ENCODE data around the gene RPAIN. TPM values are rescaled to one million over a fixed set of nuclear protein-coding genes. Genes with fewer than 3 reads are reported as not detected.
A peak's percentile ranks its signal among the peaks of the same experiment; 100 is the strongest.

Gene RPAIN, protein sequence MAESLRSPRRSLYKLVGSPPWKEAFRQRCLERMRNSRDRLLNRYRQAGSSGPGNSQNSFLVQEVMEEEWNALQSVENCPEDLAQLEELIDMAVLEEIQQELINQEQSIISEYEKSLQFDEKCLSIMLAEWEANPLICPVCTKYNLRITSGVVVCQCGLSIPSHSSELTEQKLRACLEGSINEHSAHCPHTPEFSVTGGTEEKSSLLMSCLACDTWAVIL
- total RNA-seq: 72.4 and 85.9 TPM in 2 replicates
- polyA plus RNA-seq (2012): 47.0 TPM

DNA sequence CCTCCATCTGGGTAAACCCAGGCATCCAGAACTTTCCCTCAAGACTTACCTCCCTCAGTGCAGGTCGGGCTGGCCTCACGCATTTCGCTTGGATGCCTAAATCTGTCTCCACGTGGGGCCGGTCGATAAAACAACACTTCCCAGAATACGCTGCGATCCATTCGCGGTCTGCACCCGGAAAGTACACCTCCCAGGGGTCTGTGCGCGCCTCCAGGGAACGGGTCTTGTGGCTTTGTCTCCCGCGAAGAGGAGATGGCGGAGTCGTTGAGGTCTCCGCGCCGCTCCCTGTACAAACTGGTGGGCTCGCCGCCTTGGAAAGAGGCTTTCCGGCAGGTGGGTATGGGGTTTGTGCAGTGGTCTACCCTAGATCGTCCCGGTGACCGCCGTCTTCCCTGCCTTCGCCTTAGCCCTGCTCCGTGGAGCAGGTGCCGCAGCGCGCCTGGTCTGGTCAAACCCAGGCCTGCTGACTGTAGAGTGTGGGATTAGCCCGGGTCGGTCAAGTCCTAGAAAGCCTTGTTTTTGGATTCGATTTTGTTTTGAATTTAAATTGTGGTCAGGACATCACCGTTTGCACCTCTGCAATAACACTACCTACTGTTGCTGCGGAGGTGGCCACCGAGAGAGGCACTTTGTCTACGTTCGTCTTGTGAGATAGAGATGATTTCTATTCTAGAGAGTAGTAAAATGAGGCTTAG, at the start of gene RPAIN:
RPAIN (plus strand) TSS at position 224 of the 695 bp plus-strand sequence; CDS start at position 253, 29 bp downstream.
- peak; percentile 94 for DNase-seq (ENCODE audit: low read depth)

DNA sequence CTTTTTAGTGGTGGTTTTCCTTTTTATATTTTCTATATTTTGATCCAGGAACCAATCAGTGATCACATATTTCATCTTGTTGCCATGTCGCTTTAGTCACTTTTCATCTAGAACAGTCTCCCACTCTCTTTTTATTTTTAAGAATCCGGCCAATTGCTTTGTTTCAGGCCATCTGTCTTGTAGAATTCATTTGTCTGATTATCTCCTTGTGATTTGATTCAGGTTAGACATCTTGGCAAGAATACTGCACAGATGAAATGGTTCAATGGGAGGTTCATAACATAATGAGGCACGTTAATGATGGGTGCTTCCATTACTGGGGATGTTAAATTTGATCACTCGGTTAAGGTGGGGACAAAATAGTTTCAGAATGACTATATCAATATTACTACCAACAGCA, 49.6 kb upstream of the RPAIN start:
- DNase-seq (ENCODE audit: low read depth): no peak

DNA sequence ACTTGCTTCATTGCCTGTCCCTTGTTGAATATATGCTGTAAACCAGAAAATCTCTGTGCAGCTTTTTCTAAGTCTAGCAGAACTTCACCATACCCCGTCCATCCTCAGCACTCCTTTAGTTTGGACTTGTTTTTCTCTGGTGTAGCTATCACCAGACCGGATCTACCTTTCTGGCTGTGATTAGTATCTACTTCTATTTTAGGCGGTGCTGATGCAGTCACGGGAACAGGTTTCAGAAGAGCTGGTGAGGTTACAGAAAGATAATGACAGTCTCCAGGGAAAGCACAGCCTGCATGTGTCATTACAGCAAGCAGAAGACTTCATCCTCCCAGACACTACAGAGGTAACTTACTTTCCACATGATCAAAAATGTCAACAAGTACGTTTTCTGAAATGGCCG, 46.9 kb upstream of the RPAIN start:
- DNase-seq (ENCODE audit: low read depth): no peak

DNA sequence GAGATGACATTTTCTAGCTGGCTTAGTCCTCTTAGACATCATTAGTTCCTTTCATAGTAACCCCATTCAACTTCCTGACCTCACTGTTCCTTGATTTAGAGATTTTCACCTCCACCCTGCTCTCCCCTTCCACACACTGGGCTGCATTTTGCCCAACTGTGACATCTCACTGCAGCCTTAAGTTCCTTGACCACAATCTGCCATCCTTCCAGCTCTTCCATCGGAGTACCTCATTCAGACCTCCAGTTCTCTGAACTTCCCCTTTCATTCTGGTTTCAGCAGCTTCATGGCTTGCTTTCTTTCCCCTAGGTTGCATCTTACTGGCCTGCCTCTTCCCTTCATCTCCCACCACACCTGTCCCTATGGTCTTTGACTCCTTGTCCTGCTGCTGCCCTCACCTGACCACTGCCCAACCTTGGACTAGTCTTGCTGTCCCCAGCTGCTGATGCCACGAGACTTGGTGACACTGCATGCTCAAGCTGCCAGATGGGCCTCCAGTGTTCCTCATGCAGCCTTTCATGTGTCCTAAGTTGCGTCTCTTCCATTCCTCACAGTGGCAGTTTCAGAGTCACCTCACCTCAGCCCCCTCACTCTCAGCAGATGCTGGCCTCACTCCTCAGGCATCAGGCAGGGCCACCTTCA, 41.3 kb upstream of the RPAIN start:
- DNase-seq (ENCODE audit: low read depth): no peak

DNA sequence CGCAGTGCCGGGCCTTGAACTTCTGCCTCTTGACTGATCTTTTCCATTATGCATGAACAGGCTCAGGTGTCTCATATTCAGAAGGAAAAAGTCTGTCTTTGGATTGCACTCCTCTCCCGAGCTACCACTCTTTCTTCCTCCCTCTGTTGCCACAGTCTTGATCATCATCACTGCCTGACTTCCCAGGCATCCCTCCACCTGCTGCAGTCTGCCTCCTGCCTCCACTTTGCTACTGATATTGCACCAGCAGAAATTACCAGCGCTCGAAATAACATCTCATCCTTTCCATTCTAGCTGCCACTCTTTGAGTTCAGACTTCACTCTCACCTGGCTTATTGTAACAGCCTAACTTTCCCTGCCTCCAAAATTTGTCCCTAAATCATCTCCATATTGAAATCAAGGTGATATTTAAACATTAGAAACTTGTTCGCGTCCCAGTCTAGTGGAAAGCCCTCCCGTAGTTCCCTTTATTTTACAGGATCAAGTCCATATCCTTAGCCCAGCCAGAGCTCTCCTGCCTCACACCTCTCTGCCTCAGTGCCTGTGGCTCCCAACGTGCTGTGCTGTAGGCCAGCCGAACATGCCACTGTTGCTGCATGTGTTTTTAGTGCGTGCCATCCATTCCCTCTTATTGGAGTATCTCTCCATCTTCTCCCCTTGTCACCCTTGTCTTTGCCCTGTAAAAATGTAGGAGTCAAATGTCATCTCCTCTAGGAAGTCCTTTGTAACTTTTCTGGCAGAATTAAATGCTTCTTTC, 40.5 kb upstream of the RPAIN start:
- no peak for DNase-seq (ENCODE audit: low read depth)

DNA sequence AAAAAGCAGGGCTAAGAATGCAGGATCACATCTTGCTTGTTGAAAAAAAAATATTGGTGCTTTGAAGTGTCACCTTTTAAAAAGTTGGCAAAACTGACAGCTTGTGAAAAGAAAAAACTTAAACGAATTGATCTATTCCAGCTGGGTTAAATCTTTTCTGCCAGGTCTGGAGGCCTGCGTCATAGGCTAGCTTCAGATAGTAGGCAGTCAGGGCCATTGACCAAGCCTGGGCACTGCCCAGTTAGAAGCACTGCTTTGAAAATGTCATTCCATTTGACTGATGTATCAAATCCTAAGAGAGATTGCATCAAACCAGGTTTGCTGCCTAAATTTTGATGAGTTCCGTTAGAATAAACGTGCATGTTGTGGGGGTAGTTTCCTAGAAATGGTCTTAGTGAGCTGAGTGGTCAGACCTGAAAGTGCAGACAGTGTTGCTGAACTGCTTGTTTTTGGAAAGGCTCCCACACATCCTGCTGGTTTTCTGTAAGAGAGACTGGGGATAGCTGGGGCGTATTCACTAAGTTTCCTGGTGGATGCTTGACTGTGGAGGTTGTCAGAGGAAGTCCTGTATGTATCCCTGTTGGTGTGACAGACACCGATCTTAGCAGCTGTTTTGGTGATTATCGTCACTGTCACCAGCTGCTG, 39.4 kb upstream of the RPAIN start:
- DNase-seq (ENCODE audit: low read depth): no peak

DNA sequence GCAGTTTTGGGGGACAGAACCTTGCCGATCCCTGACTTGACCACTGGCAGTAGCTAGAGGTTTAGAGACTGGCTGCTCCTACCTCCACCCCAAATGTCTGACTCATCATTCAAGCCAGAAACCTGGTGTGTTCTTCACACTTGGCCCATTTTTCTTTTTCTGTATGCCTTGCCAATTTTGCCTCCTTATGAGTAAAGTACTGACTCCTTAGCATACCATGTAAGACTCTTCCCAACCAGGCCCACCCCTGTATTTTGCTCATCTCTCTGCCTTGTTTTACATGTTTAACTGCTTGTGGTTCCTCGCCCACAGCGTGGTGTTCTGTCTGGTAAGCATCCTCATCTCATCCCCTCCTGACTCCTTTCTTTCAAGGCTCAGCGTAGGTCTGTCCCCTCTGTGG, 38.4 kb upstream of the RPAIN start:
- DNase-seq (ENCODE audit: low read depth): no peak

DNA sequence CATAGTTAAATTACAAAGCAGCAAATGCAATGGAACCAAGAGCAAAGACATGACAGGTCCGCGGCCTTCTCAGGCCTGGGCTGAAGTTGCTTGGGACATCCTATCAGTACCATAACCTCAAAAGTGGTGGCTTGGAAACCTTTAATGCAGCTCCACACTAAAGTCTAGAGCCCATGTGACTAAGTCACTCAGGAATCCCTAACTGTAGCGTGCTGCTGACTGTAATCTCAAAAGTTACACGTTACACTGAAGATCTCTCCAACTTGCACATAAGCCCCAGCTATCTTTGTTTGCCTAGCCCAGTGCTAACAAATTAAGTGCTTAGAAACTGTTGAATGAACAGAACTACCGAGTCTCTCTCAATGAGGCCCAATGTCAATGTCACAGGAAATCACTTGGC, 28.3 kb upstream of the RPAIN start:
- no peak for DNase-seq (ENCODE audit: low read depth)

DNA sequence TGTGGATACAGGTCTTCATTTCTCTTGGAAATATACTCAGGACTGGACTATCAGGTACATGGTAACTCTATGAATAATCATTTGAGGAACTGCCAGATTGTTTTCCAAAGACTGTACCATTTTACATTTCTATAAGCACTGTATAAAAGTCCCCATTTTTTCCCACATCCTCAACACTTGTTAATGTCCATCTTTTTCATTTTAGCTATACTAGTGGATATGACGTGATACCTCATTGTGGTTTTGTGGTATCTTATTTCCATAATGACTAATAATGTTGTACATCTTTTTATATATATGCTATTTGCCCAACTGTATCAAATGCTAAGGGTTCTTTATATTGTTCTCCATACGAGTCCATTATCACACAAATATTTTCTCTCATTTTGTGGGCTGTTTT, 23.4 kb upstream of the RPAIN start:
- no peak for DNase-seq (ENCODE audit: low read depth)

DNA sequence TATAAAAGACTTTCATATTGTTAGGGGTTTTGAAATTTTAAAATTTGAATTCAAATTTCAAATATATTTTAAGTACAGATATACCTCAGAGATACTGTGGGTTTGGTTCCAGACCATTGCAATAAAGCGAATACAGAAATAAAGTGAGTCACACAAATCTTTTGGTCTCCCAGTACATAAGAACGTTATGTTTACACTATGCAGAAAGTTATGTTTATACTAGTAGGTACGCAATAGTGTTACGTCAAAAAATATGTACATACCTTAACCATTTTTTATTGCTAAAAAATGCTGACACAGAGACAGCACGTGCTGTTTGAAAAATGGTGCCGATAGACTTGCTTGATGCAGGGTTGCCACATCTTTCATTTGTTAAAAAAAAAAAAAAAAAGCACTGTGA, 20.2 kb upstream of the RPAIN start:
- no peak for DNase-seq (ENCODE audit: low read depth)

DNA sequence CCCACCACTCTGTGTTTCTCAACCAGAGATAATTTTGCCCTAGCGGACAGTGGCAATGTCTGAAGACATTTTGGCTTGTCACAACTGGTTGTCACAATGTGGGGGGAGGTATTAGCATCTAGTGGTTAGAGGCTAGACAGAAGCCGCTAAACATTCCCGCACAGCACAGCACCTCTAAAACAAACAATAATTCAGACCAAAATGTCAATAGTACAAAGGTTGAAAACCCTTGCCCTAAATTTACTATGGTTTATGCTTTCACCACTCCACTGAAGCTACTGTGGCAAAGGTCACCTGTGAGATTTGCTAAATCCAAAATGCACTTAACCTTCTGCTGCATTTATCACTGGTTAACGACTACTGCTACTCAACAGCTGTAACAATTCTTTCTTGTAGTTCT, 14.6 kb upstream of the RPAIN start:
- no peak for DNase-seq (ENCODE audit: low read depth)

DNA sequence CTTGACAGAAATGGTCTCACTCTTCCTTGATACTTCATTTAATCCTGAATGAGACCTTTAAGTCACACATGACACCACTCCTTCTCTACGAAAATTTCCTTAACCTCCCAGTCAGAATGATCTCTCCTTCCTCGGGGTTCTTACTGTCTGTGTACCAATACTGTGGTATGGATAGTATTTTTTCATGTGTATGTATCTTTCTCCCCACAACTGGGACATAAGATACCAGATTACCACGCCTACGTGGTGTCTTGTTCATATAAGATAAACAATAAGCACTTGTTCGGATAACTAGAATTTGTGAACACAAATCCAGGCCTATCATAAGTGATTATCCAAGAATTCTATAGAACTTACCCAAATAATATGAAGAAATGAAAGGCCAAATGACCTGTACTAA, 11.8 kb upstream of the RPAIN start:
- DNase-seq (ENCODE audit: low read depth): no peak

DNA sequence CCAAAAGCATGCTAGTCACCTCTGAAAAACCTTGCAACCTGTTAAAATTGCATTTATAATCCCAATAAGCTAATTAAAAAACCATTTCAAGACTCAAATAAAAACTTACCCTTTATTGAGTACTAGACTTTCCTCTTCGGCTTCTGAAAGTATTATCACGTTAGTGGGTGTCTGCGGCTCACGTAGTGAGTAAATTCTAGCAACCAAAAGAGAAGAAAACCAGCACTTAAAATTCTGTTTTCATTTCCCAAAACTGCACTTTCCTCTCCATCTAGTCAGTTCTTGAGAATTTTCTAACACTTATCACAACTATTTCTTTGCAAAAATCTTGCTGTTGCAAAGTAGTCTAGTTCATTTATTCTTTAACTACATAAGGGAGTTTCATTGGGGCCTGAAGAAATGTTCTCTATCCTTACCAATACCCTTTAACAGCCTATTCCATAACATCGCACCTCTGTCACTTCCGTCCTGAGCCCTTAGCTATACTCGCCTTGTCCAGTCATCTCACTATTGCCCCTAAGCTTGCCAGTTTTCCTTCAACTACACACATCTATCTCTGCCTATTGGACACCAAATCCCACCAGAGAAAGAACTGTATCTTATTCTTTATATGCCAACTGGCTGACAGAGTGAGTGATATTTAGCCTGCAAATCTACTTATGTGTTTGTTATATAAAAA, 9.2 kb upstream of the RPAIN start:
- no peak for DNase-seq (ENCODE audit: low read depth)

DNA sequence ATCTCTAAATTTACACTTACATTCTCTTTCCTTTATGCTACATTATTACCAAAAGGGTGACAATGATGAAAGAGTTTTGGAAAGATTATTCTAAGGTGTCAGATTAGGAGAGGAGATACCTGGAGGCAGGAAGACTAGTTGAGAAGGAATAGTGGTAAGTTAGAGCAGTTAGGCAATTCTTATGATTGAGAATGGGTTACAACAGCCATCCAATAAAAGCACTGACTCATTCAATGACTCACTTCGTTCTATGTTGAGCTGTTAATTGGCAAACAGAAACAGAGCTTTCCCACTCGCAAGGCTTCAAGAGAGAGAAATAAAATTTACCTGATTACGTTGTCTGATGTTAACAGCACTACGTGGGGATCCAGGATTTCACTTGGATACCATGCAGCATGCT, 6.3 kb upstream of the RPAIN start:
- DNase-seq (ENCODE audit: low read depth): peak; percentile 63

DNA sequence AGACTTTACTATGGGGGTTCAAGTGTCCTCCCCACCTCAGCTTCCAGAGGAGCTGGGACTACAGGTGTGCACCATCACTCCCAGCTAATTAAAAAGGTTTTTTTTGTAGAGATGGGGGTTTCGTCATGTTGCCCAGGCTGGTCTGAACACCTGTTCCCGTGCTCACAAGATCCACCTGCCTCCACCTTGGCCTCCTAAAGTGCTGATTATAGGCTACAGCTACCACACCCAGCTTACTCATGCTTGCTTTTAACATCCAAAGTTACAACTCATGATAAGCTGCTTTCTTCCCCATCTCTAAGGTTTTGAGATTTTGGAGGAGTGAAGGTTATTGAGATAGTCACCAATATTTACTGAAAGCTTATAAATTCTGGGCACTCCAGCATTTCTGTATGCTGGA, 3.1 kb upstream of the RPAIN start:
- DNase-seq (ENCODE audit: low read depth): no peak

DNA sequence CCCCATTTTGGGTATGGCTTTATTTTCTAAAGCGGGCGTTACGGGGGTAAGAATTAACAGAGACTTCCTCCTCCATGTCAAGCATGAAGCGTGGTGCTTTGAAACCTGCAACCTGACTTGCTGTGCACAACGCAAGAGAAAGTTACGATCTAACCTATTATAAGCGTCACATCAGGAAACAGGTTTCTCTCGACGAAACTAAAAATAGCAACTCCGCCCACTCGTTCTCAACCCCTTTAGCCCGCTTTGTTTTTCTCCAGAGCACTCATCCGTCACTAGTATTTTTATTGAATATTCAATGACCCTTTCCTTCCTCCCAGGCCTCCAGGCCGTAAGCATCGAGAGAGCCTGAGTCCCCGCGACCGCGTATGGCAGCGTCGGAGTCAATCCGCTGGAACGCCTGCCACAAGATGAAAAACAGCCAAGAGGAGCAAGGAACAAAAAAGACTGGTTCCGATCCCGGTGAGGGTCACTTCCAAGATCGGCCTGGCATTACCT, 1.1 kb upstream of the RPAIN start:
- peak; percentile 38 for DNase-seq (ENCODE audit: low read depth)

DNA sequence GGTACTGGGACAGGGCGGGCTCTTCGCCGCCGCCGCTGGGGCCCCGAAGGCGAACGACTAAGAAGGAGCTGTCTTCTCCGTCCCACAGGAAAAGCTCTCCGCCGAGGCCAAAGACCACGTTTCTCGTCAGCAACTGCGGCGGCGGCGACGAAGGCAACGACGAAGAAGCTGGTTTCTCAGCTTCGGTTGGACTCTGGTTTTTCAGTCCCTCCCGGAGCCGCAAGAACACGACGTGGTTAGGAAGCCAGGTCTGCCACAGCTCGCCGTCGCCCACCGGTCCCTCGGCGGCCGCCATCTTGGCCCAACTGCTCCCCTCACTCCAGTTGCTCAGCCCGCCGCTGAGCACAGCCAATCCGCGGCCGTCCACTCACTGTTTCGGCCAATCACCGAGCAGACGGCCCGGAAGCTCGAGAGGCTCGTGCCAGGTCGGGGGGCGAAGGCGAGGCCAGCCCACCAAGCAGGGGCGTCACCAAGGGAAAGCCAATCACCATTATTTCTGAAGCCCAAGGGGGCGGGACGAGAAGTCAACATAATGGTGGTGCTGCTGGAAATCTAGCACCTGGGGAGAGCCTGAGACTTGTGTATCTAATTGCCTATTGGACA, 525 bp upstream of the RPAIN start, which contains the start of gene NUP88:
NUP88 (minus strand) TSS at position 307 of the 603 bp plus-strand sequence; CDS start at position 295, 12 bp downstream.
- DNase-seq (ENCODE audit: low read depth): peak; percentile 99

DNA sequence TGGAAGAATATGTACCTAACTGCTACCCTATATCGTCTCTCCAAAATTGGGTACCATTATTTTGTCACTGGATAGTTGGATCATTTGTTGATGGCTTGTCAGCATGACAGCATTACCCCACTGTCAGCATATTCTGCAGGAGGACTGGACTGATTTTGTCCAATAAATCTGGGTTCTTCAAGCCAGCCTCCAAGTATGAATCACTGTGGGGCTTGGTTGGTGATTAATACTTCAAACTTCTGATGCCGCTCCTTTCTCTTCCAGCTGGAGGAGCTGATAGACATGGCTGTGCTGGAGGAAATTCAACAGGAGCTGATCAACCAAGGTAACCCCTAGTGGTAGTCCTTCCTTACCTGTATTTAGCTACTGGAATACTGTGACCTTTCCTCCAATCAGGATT, 2.5 kb downstream of the RPAIN start:
- DNase-seq (ENCODE audit: low read depth): peak; percentile 74

DNA sequence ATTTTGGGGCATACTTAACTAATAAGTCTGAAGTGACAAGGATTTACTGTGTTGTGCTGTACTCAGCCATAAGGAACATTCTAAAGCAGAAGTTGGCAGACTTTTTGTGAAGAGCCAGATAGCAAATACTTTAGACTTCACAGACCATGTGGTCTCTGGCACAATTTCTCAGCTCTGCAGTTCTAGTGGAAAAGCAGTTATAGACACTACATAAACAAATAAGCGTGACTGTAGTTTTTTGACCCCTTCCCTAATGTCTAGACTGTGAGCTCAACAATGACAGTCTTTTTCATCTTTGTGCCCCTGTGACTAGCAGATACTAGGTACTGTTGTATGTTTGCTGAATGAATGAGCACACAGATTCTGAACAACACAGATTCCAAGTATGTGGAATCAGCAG, 4.9 kb downstream of the RPAIN start:
- DNase-seq (ENCODE audit: low read depth): no peak

DNA sequence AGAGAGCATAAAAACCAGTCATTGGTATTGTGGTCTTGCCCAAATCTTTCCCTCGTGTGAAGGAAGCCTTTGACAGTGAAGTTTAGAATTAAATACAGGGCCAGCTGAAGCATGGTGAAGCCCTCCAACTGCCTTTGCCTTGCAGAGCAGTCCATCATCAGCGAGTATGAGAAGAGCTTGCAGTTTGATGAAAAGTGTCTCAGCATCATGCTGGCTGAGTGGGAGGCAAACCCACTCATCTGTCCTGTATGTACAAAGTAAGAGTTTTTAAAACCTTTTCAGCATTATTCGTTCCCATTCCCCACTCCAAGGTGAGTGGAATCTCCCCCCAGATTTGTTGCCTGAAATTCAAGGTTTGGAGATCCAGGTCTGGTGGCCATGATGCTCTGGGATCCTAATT, 5.8 kb downstream of the RPAIN start:
- no peak for DNase-seq (ENCODE audit: low read depth)
